ENCODE results near the gene HNRNPD.

Gene HNRNPD

DNA sequence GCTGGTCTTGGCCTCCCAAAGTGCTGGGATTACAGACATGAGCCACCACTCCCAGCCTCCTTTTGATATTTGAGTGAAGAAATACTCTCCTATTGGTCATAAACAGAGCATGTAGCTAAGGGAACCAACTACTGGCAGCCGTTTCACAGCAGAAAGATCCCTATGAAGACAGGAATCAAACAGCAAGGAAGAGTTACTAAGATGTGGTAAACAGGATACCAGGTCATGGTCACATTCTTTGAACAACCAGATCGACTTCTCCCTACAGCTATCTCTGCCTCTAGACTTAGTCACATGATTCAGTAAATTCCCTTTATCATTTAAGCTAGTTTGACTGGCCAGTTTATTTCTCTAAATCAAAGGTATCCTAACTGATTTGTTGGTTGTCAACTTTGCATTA, 9.0 kb upstream of the HNRNPD start:
- no peak for FAIRE-seq
- no peak for DNase-seq (ENCODE audit: insufficient read length, low spot score)
- TF ChIP-seq, protein P1, sequence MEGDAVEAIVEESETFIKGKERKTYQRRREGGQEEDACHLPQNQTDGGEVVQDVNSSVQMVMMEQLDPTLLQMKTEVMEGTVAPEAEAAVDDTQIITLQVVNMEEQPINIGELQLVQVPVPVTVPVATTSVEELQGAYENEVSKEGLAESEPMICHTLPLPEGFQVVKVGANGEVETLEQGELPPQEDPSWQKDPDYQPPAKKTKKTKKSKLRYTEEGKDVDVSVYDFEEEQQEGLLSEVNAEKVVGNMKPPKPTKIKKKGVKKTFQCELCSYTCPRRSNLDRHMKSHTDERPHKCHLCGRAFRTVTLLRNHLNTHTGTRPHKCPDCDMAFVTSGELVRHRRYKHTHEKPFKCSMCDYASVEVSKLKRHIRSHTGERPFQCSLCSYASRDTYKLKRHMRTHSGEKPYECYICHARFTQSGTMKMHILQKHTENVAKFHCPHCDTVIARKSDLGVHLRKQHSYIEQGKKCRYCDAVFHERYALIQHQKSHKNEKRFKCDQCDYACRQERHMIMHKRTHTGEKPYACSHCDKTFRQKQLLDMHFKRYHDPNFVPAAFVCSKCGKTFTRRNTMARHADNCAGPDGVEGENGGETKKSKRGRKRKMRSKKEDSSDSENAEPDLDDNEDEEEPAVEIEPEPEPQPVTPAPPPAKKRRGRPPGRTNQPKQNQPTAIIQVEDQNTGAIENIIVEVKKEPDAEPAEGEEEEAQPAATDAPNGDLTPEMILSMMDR (IDR thresholded peaks at IDR 0.05; ENCODE audit: insufficient read depth, missing control alignments), result no peak

DNA sequence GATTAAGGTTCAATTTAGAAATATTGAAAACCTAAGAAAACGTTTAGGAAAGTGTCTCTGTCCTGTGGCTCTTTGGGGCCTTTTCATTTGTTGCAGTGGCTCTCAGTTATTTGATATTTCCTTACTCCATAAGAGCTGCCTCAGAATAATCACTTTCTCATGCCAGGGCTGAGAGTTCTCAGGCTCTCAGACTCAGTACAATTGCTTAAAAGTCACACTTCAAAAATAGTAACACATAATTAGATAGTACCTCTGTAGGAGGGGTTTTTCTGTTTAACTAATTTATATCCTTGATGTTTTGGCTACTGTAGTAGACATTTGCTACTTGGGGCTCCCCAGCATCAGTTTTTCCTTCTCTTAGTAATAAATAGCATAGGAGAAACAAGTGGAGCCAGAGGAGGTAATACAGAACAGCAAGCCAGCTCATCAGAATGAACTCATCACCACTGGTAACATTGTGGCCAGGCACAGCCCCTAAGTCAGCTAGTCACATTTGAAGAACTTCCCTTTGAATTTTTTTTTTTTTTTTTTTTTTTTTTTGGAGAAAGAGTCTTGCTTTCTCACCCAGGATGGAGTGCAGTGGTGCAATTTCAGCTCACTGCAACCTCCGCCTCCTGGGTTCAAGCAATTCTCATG, 8.0 kb upstream of the HNRNPD start:
- DNase-seq (ENCODE audit: insufficient read length, low spot score) (no peak), FAIRE-seq (no peak)
- TF ChIP-seq, protein P1 (IDR thresholded peaks at IDR 0.05; ENCODE audit: insufficient read depth, missing control alignments), result no peak

DNA sequence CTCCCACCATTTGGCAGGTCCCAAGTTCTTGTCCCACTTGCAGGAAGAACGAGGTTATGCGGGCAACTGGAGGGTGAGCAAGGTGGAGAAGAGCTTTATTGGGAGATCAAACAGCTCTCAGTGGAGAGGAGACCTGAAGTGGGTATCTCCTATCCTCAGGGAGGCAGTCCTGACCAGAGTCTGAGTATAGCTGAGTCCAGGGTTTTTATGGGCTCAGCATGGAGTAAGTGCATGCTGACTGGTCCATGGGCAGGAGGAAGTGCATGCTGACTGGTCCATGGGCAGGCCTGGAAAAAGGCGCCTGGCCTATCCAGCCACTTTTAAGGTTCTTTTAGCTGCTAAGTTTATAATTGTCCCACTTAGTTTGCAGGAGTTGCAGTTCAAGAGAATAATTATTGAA, 7.4 kb upstream of the HNRNPD start:
- TF ChIP-seq, protein P1 (IDR thresholded peaks at IDR 0.05; ENCODE audit: insufficient read depth, missing control alignments), result no peak
- no peak for DNase-seq (ENCODE audit: insufficient read length, low spot score)
- no peak for FAIRE-seq

DNA sequence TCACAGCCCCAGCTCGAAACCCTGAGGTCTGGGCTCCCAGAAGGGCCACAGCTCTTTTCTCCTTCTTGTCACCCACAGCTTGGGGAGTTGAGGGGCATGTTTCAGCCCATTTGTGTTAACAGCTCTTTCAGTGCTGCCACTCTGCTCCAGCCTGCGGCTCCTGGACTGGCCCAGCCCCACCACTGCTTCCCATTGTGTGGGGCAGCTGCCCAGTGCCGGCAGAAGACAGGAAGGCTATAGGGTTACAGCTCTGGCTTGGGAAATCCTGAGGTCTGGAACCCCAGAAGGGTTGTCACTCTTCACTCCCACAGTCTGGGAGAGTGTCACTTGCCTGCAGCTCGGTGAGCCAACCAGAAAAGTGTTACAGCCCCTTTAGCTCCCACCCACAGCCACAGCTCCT, 7.0 kb upstream of the HNRNPD start:
- FAIRE-seq (no peak), DNase-seq (ENCODE audit: insufficient read length, low spot score) (no peak)
- TF ChIP-seq, protein P1 (IDR thresholded peaks at IDR 0.05; ENCODE audit: insufficient read depth, missing control alignments), result no peak

DNA sequence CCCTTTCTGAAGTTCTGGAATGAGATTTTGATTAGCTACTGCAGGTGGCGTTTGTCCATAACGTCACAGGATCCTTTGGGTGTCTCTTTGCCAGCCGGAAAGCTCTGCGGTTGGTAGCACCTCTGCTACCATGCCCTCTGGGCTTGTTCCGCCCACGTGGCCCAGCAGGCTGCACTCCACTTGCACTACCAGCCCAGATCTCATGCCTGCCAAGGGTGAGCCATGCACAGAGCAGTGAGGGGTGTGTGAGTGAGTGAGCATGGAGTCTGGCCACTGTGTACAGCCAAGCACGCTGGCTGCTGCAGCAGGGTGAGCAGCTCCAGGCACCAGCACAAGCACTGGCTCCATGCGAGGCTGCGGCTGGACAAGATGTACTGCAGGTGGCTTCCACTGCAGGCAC, 6.6 kb upstream of the HNRNPD start:
- FAIRE-seq, result no peak

DNA sequence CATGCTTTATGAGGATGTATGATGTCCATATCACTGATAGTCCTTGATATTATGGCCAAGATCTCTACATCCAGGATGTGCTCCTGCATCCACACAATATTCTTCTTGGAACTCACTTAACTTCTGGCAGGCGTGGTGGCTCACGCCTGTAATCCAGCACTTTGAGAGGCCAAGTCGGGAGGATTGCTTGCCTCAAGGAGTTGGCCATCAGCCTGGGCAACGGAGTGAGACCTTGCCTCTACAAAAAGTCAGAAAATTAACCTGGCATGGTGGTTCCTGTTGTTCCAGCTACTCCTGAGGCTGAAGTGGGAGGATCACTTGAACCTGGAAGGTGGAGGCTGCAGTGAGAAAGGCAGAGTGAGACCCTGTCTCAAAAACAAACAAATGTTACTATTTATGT, 2.3 kb upstream of the HNRNPD start:
- TF ChIP-seq, protein P1 (IDR thresholded peaks at IDR 0.05; ENCODE audit: insufficient read depth, missing control alignments), result no peak
- FAIRE-seq, result no peak
- no peak for DNase-seq (ENCODE audit: insufficient read length, low spot score)

More for the DNA sequence above, 6.6 kb upstream of the HNRNPD start:
- TF ChIP-seq, protein P1 (IDR thresholded peaks at IDR 0.05; ENCODE audit: insufficient read depth, missing control alignments), result no peak
- no peak for DNase-seq (ENCODE audit: insufficient read length, low spot score)

DNA sequence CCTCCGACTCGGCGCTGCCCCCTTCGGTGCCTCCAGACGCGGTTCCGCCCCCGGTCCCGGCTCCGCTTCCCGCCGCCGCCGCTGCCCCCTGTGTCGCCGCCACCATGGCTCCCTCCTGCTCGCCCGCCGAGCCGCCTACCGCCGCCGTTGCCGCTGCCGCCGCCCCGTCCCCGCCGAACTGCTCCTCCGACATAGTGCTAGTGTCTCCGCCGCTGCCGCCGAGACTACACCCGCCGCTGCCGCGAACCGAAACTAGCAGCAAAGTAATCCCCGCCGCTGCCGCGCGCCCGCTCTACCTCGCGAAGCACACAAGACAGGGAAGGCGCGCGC, 340 bp downstream of the HNRNPD start:
- FAIRE-seq, result no peak
- DNase-seq (ENCODE audit: insufficient read length, low spot score), result no peak
- TF ChIP-seq, protein P1 (IDR thresholded peaks at IDR 0.05; ENCODE audit: insufficient read depth, missing control alignments), result no peak
